Measurements from ENCODE around the gene ALDH3B2.

- TF ChIP-seq CTCF (IDR thresholded peaks at IDR 0.05): no peak
- no peak for TF ChIP-seq ZNF512 (CRISPR knock-in tag; IDR thresholded peaks at IDR 0.05; ENCODE audit: borderline replicate concordance)
Observed at GRCh38 chr11:67638535-67639437, 35.6 kb downstream of the ALDH3B2 start.
